NT2/D1 (cell line): ENCODE data around the gene GRAMD4.

Experiments
- DNase-seq: peaks from one replicate; pipeline ENCODE4 v3.0.0-alpha.2; 2011; ENCODE audit warnings: low read depth, low spot score
- H3K27me3 ChIP-seq: 2 replicates; pipeline ENCODE4 v1.6.0; 2011; ENCODE audit warnings: mild to moderate bottlenecking; ENCODE audit not compliant: insufficient read length, insufficient read depth
- H3K36me3 ChIP-seq: 2 replicates; pipeline ENCODE4 v1.6.1; 2011; ENCODE audit warnings: mild to moderate bottlenecking, low read length, mixed read lengths; ENCODE audit not compliant: insufficient read depth, insufficient read length
- H3K4me1 ChIP-seq: 2 replicates; pipeline ENCODE4 v1.5.1; 2011; ENCODE audit not compliant: insufficient read depth, insufficient read length
- H3K4me3 ChIP-seq: 2 replicates; pipeline ENCODE4 v1.5.1; 2011; ENCODE audit warnings: low read depth; ENCODE audit not compliant: insufficient read length
- H3K9ac ChIP-seq: 2 replicates; pipeline ENCODE4 v1.6.0; 2011; ENCODE audit warnings: low read depth; ENCODE audit not compliant: insufficient read length
- H3K9me3 ChIP-seq: 2 replicates; pipeline ENCODE4 v1.5.1; 2011; ENCODE audit warnings: mild to moderate bottlenecking, low read length; ENCODE audit not compliant: insufficient read depth
- SUZ12 ChIP-seq: IDR thresholded peaks from 2 replicates; pipeline ENCODE4 v1.6.1; 2011; ENCODE audit not compliant: insufficient read length, insufficient read depth; ENCODE audit errors: extremely low read depth
- YY1 ChIP-seq: IDR thresholded peaks from 2 replicates; pipeline ENCODE4 v1.6.1; 2011; ENCODE audit not compliant: insufficient read length, insufficient read depth
- ZNF274 ChIP-seq: IDR thresholded peaks from 2 replicates; pipeline ENCODE4 v1.6.1; 2011; ENCODE audit warnings: mild to moderate bottlenecking, low read depth, low read length

Gene GRAMD4

DNA sequence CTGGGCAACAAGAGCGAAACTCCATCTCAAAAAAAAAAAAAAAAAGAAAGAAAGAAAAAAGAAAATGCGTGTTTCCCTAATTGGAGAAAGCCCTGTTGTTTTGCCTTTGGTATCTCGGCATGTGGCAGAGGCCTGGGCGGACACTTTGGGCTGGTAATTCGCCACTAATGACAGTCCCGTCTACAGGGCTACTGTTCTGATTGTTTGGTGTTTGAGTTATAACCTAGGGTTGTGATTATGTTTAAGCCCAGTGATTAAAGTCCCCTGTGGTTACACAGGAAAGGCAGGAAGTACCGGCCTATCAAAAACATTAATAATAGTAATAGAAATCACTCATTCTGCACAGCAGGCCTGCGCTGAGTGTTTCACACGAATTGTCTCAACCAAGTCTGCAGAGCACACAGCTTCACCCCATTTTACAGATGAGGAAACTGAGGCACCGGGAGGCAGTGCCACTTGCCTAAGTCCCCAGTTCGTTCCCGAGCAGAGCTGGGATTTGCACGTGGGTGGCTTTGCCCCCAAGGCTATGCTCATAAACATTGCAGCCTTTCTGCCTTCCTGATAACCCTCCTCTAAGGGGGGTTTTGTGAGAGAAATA lies 39.1 kb upstream of the GRAMD4 start:
- Histone ChIP-seq H3K4me3 (no peak overlapping the region), H3K27me3 (peaks cover 14% of the 10 kb centered on the region), H3K36me3 (no peaks in the 10 kb centered on the region), H3K4me1 (peaks cover 29% of the 10 kb centered on the region), H3K9me3 (no peaks in the 10 kb centered on the region), H3K9ac (no peak overlapping the region)
- no peak for DNase-seq
- TF ChIP-seq ZNF274 (no peak), SUZ12 (no peak), YY1 (no peak)

DNA sequence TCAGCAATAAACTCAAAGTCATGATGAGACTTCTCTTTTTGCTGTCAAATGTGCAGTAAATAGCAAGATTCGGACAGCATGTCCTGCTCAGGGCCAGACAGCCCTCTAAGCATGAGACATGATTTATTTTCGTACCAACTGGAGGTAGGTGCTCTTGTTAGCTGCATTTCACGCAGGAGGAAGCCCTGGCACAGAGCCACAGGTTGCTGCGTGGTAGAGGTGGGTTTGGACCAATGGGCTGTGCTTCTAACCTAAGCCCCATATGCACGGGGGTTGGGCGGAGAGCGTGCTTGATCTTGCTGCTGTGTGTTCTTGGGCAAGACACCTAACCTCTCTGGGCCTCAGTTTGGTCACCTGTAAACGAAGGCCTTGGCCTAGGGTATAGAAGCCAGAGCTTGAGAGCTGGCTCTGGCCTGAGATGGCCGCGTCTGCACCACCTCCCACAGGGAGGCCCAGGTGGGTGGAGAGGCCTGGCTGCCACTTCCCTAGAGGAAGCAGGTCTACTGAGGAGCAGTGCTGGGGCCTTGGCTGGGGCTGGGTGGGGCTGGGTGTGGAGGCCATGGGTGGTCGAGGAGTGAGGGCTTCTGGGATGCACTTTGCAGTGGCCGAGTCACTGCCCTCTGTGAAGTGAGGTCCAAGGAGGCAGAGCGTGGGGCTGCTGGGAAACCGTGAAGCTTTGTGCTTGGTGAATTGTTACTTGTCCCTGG lies 38.5 kb upstream of the GRAMD4 start:
- Histone ChIP-seq H3K9ac (no peak overlapping the region), H3K9me3 (no peaks in the 10 kb centered on the region), H3K4me1 (peaks cover 26% of the 10 kb centered on the region), H3K4me3 (no peak overlapping the region), H3K27me3 (peaks cover 14% of the 10 kb centered on the region), H3K36me3 (no peaks in the 10 kb centered on the region)
- DNase-seq, result no peak
- TF ChIP-seq YY1, result no peak

DNA sequence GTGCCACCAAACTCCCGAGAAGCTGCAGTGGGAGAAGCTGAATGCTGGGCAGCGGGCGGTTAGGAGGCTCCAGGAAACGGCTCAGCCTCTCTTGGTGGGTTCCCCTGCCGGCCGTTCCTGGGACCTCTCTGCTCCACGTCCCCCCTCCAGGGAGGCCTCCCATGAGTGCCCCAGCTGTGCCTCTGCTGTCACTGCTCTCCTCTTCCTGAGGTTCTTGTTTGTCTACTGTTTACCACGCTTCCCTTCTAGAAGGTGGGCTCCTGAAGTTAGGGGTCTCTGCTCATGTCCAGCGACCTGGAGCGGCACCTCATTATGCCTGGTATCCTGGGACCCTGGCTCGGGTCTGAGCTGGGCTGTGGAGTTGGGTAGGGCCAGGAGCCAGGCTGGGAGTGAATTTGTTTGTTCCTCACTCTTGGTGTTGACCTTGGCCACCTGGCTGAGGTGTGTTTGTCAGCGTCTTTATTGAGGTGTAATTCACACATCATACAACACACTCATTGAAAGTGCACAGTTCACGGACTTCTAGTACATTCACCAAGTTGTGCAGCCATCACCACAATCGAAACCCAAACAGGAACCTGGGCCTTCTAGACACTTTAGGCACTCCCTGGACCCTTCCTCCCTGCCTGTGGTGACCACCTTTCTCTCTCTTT lies 37.8 kb upstream of the GRAMD4 start:
- Histone ChIP-seq H3K9ac (no peak overlapping the region), H3K4me3 (no peak overlapping the region), H3K4me1 (peaks cover 28% of the 10 kb centered on the region), H3K27me3 (peaks cover 14% of the 10 kb centered on the region), H3K9me3 (no peaks in the 10 kb centered on the region), H3K36me3 (no peaks in the 10 kb centered on the region)
- no peak for DNase-seq
- TF ChIP-seq ZNF274, result no peak
- no peak for TF ChIP-seq SUZ12
- TF ChIP-seq YY1, result no peak

DNA sequence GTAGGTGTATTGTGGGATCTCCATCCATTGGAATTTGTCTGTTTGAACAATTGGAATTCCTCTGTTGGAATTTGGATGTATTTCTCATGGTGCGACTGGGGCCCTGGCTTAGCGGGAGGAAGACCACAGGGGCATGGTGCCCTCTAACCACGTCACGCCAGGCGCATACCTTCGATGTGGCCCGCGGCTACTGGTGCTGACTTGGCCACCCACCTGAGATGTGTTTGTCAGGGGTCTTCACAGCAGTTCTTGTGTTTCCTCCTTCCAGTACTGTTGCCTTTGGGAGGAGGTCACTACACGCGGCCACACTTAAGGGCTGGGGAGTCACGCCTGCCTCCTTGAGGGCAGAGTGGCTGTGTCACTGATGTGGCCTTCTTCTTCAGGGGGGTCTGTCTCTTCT lies 36.6 kb upstream of the GRAMD4 start:
- DNase-seq, result no peak
- Histone ChIP-seq H3K9ac (no peak overlapping the region), H3K9me3 (no peaks in the 10 kb centered on the region), H3K4me3 (no peak overlapping the region), H3K36me3 (no peaks in the 10 kb centered on the region), H3K27me3 (peaks cover 9% of the 10 kb centered on the region), H3K4me1 (peaks cover 26% of the 10 kb centered on the region)
- no peak for TF ChIP-seq SUZ12
- no peak for TF ChIP-seq ZNF274
- TF ChIP-seq YY1, result no peak

DNA sequence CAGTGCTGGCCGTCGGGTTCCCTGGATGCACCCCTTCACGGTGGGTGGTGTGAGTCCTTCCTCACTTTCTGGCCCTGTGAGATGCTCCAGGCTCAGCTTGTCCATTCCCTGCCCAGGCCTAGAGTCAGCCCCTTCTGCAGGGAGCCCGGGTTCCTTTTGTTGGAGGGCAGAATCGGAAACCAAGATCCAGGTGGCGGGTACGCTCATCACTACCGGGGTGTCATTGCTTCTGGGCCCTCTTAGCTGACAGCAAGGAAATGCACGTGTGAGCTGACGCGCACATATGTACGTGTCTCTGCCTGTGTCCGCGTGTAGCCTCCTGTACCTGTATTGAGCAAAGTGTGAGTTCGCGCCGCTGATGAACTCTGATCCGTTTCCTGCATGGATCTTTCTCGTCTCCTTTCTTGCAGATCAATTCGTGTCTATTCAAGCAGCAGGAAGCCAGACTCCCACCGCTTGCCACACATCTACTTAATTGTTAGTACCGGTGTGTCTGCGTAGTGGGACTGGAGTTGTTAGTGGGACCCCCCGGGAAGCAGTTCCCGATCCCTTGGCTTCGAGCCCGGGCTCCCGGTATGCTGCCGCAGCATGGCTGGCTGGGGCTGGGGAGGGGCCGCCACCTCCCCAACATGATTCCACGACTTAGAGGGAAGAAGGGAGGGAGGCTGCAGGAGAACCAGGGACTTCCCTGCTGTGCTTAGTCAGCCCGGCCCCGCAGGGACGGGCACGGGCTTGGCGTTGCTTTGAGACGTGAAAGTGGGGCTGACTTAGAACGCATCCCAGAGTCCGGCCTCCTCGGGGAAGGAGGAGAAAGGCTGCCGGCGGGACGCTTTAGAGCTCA lies 35.9 kb upstream of the GRAMD4 start:
- H3K9ac ChIP-seq, result peak overlapping the region; percentile 32
- peaks cover 25% of the 10 kb centered on the region for H3K4me1 ChIP-seq
- peaks cover 9% of the 10 kb centered on the region for H3K27me3 ChIP-seq
- H3K4me3 ChIP-seq, result peak overlapping the region; percentile 8
- no peak for TF ChIP-seq ZNF274
- TF ChIP-seq SUZ12, result no peak
- TF ChIP-seq YY1, result no peak
- no peak for DNase-seq
- no peaks in the 10 kb centered on the region for H3K36me3 ChIP-seq
- no peaks in the 10 kb centered on the region for H3K9me3 ChIP-seq

DNA sequence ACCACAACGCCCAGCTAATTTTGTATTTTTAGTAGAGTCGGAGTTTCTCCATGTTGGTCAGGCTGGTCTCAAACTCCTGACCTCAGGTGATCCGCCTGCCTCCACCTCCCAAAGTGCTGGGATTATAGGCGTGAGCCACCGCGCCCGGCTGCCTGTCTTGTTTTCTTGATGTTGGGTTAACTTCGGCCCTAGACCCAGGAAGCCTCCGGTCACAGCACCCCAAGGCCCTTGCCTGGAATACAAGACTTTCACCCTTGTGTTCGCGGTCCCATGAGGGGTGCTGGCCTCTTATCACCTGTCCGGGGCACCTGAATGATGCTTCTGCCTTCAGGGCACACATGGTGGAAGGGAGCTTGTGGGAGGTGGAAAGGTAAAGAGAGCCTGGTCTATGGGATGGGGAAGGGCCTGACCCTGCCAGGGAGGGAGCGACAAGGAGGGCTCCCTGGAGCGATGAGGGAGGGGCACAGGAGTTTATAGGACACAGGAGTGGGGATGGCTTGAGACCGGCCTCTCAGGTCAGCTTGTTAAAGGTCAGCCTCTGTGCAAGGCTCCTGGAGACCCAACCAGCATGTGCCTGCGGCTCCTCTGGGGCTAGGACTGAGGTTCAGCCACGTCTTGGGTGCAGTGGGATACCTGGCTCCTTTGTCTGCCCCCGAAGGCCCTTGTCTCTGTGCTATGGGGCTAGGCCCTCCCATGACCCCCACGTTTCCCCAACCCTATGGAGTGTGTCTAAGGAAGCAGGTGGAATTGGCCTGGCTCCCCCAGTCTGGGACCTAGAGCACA lies 34.7 kb upstream of the GRAMD4 start:
- no peak for DNase-seq

DNA sequence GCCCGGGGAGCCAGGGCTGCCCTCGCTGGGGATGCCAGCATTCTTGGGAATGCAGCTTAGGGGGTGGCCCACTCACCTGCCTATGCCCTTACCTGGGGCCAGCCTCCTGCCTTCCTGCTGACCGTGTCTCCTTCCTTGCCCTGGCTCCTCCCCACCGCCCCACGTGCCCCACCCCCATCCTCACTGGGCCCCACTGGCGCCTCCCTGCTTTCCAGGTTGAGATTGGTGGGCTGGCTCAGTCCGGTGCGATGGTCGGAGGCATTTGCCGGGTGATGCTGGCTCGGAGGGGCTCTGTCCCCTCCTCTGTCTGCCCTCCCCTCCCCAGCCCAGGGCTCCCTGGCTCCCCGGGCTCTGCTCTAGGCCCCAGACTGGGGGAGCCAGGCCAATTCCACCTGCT lies 34.1 kb upstream of the GRAMD4 start:
- H3K36me3 ChIP-seq, result no peaks in the 10 kb centered on the region
- H3K9ac ChIP-seq, result no peak overlapping the region
- H3K27me3 ChIP-seq, result peaks cover 9% of the 10 kb centered on the region
- no peak for TF ChIP-seq YY1
- TF ChIP-seq ZNF274, result no peak
- TF ChIP-seq SUZ12, result no peak
- H3K4me1 ChIP-seq, result peaks cover 34% of the 10 kb centered on the region
- H3K9me3 ChIP-seq, result no peaks in the 10 kb centered on the region
- no peak for DNase-seq
- no peak overlapping the region for H3K4me3 ChIP-seq

More for the DNA sequence above, 34.7 kb upstream of the GRAMD4 start:
- TF ChIP-seq YY1 (no peak), ZNF274 (no peak), SUZ12 (no peak)
- Histone ChIP-seq H3K27me3 (peaks cover 9% of the 10 kb centered on the region), H3K9me3 (no peaks in the 10 kb centered on the region), H3K36me3 (no peaks in the 10 kb centered on the region), H3K9ac (no peak overlapping the region), H3K4me3 (no peak overlapping the region), H3K4me1 (peaks cover 34% of the 10 kb centered on the region)
